IPS-NIHi7 (cell line): ENCODE measurements around the gene RCAN1.
A peak's percentile ranks its signal among the peaks of the same experiment; 100 is the strongest.

Source experiments
- DNase-seq: peaks from one replicate; pipeline ENCODE4 v3.0.0; 2012; ENCODE audit warnings: mixed read lengths; ENCODE audit errors: extremely low spot score

The RCAN1 gene

GRCh38 chr21:34599534-34600101, 15.3 kb downstream of the RCAN1 start:
- DNase-seq: no peak

- no peak for DNase-seq
Observed at GRCh38 chr21:34598931-34599400, 15.9 kb downstream of the RCAN1 start.

GRCh38 chr21:34597406-34597805, 17.5 kb downstream of the RCAN1 start:
- DNase-seq: no peak

GRCh38 chr21:34596561-34597271, 18.2 kb downstream of the RCAN1 start:
- DNase-seq: no peak

GRCh38 chr21:34595457-34595856, 19.5 kb downstream of the RCAN1 start:
- DNase-seq: no peak

- DNase-seq: no peak
Observed at GRCh38 chr21:34594566-34595234, 20.2 kb downstream of the RCAN1 start.

- DNase-seq: no peak
Observed at GRCh38 chr21:34593954-34594531, 20.9 kb downstream of the RCAN1 start.

GRCh38 chr21:34593423-34593822, 21.5 kb downstream of the RCAN1 start:
- DNase-seq: no peak

- DNase-seq: no peak
Observed at GRCh38 chr21:34592120-34592955, 22.6 kb downstream of the RCAN1 start.

- DNase-seq: no peak
Observed at GRCh38 chr21:34590520-34590919, 24.4 kb downstream of the RCAN1 start.

- no peak for DNase-seq
Observed at GRCh38 chr21:34589511-34590282, 25.2 kb downstream of the RCAN1 start.

GRCh38 chr21:34583926-34584563, 30.9 kb downstream of the RCAN1 start:
- DNase-seq: no peak

GRCh38 chr21:34582506-34583150, 32.3 kb downstream of the RCAN1 start:
- DNase-seq: peak; percentile 77

GRCh38 chr21:34580181-34580700, 34.7 kb downstream of the RCAN1 start:
- DNase-seq: no peak

- DNase-seq: no peak
Observed at GRCh38 chr21:34579411-34579810, 35.5 kb downstream of the RCAN1 start.

GRCh38 chr21:34576041-34576511, 38.8 kb downstream of the RCAN1 start:
- DNase-seq: no peak

- no peak for DNase-seq
Observed at GRCh38 chr21:34574601-34575529, 40.0 kb downstream of the RCAN1 start.

- no peak for DNase-seq
Observed at GRCh38 chr21:34571994-34572393, 42.9 kb downstream of the RCAN1 start.
